A204.1 (cell line): ENCODE results near the gene ASXL2.
"Not testable (repeated sequence)": the region's sequence is repeated elsewhere in the genome, so short reads cannot be mapped to it uniquely, and the experiment has no call there.

ENCODE experiments used
- FAIRE-seq: peaks from 2 replicates; lab custom pipeline; 2012; peaks lifted over from hg19 to GRCh38; lab: Jason Lieb, UNC

Gene ASXL2

DNA sequence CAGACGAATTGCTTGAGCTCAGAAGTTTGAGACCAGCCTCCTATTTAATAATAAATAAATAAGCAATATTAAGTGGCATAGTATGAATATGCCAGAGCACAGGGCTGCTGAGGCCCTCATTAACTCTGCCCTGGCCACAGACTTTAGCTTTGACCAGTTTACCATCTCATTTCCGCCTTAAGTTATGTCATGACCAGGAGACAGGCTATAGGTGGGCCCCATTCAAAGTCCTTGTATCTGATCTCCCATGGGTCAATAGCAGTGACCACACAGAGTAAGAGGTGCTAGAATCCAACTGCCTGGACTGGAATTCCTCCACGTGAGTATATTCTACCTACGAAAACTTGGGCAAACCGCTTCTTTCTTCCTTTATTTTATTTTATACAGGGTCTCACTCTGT, 13.4 kb upstream of the ASXL2 start:
- FAIRE-seq = no peak

DNA sequence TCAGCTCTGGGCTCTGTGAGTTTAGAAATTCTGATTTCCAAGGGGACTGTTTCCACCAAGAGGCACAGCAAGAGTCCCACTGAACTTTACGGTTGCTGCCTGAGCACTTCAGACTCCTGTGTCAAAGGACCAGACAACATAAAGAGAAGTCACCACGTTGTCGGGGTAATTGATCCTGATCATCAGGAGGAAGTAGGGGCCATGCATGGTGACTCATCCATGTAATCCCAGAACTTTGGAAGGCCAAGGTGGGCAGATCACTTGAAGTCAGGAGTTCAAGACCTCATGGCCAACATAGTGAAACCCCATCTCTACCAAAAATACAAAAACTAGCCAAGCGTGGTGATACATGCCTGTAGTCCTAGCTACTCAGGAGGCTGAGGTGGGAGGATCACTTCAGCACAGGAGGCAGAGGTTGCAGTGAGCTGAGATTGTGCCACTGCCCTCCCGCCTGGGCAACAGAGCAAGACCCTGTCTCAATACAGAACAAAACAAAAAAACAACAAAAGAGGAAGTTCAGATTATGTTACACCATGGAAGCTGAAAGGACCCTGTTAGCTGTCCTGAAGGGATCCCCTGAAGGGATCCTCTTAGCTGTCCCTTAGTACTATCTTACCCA, 9.4 kb upstream of the ASXL2 start:
- FAIRE-seq = no peak

- no peak for FAIRE-seq
Measured at GRCh38 chr2:25885933-25886332, 7.6 kb upstream of the ASXL2 start.

GRCh38 chr2:25881764-25882163, 3.5 kb upstream of the ASXL2 start:
- FAIRE-seq = no peak

DNA sequence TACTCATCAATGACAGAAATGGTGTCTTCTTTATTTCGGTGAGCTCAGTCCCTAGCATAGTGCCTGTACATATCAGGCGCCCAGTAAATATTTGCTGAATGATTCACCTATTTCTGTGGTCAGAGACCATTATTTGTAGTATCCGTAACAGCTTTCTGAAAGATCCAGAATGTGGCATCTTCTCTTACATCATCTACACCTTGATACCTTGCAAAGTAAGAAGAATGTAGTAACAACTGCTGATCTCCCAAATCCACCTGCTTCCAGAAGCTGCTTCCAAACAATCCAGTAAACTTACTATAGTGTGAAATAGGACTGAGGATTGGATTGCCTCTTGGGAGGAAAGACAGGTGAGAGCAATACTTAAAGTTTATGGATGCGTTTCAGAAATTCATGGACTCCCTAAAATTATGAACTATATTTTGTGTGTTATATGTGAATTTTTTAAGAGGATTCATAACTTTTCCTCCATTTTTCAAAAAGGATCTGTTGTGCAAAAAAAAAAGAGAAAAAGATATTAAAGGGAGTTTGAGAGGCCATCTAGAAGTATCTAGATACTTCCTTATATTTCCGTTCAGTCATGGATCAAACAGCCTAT, 945 bp upstream of the ASXL2 start:
- no peak for FAIRE-seq

DNA sequence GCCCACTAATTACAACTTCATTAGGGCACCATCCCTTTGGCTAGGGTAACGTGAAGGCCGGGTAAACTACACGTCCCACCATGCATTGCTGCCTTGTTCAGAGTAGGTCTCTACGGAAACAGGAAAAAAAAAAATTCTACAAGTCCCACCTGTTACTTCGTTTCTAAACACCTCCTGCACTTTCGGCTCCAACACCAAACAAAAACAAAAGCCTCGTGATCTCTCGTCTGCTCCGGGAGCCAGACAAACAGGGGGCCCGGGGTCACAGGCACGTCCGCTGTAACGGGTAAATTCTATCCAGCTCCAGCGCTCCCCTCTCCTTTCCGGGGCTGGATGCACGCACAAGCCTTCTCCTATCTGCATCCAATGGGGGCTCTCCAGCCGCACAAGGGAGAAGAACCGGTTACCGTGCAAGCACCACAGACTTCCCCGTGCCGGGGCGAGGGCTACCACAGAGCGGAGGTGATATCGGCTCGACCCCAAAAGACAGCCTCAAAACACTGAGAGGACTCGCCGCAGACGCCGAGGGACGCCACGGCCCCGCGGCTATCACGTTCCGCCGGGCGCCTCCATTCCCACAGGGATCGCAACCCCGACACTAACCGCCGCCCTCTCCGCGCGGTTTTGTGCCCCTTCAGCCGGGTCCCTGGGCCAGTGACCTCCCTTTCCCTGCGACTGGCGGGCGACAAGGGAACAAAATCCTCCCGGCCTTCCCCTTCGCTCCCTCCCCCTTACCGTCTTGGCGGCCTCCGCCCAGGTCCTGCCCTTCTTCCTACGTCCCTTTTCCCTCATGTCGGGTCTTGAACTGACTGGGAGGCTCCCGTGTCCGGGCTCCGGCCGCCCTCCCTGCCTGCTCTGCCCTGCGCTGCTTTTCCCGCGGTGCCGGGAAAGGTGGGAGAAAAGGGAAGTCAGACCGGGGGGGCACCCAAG, 591 bp downstream of the ASXL2 start:
- FAIRE-seq = peak; percentile 30

DNA sequence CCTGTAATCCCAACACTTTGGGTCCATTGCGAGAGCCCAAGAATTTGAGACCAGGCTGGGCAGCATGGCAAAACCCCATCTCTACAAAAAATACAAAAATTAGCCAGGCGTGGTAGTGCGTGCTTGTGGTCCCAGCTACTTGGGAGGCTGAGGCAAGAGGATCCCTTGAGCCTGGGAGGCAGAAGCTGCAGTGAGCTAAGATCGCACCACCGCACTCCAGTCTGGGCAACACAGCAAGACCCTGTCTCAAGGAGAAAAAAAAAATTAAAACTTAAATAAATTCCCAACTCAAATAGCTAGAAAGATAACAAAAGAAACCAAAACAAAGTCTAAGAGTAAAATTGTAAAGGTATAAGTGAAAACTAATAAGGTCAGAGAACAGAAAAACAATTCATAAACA, 6.2 kb downstream of the ASXL2 start:
- FAIRE-seq = no peak

GRCh38 chr2:25867396-25868003, 10.8 kb downstream of the ASXL2 start:
- no peak for FAIRE-seq

GRCh38 chr2:25856377-25856776, 21.9 kb downstream of the ASXL2 start:
- no peak for FAIRE-seq

- FAIRE-seq = no peak
Measured at GRCh38 chr2:25855065-25855464, 23.2 kb downstream of the ASXL2 start.

DNA sequence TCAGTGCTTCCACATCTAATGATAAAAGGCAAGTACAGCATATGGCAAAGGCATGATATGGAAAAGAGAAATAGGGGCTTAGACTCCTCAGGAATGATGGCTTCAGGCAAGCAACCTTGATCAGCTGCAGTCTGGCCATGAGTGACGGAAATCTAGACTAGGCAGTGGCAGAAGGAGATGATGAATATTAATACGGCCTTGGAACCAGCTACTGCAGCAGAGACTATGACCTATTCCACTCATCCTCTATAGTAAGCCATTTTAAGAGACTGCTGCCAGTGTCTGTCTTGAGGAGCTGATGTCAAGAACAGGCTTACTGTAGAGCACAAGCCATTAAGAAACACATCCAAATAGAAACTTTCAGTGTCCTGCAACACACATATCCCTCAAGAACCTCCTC, 23.7 kb downstream of the ASXL2 start:
- FAIRE-seq = no peak

GRCh38 chr2:25853038-25853638, 25.1 kb downstream of the ASXL2 start:
- FAIRE-seq = no peak

DNA sequence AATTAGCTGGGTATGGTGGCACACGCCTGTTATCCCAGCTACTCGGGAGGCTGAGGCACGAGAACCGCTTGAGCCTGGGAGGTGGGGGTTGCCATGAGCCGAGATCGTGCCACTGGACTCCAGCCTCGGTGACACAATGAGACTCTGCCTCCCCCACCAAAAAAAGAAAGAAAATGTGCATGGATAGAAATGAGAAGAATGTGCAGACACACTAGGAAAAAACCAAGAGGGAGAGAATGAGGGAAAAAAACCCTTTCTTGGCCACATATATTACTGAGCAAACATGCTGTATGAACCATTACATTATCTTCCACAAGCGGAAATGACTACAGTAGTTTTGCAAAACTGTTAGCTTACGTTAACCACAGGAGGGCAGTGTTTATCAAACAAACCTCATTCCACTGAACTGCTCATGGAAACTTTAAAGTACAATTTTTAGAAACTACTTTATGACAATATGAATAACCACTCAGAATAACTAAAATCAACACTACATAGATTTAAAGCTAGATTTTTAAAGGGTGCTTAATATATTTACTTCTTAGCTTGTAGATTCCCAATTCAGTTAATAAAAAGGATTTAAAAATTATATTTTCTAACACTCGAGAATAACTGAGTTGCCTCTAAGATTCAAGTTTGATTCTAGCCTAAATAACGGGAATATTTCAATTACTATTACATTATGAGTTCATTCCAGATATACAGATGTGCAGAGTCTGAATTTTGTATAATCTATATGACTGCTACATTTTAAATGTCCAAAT, 26.4 kb downstream of the ASXL2 start:
- FAIRE-seq = peak; percentile 96

GRCh38 chr2:25850400-25850799, 27.9 kb downstream of the ASXL2 start:
- not testable (repeated sequence) for FAIRE-seq

- not testable (repeated sequence) for FAIRE-seq
Measured at GRCh38 chr2:25849350-25849749, 28.9 kb downstream of the ASXL2 start.

GRCh38 chr2:25845843-25846505, 32.3 kb downstream of the ASXL2 start:
- FAIRE-seq = no peak

DNA sequence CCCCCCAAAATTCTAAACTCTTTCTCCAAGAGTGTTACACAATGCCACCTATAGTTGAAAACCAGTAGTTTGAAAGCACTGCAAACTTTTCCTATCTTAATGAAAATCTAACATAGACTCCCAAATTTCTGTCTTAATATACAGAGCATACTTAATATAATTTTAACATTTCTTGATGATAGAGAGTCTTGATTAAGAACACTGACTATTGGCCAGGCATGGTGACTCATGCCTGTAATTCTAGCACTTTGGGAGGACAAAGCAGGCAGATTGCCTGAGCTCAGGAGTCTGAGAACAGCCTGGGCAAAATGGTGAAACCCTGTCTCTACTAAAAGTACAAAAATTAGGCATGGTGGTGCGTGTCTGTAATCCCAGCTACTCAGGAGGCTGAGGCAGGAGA, 34.2 kb downstream of the ASXL2 start:
- no peak for FAIRE-seq

- FAIRE-seq = no peak
Measured at GRCh38 chr2:25842155-25842554, 36.1 kb downstream of the ASXL2 start.

DNA sequence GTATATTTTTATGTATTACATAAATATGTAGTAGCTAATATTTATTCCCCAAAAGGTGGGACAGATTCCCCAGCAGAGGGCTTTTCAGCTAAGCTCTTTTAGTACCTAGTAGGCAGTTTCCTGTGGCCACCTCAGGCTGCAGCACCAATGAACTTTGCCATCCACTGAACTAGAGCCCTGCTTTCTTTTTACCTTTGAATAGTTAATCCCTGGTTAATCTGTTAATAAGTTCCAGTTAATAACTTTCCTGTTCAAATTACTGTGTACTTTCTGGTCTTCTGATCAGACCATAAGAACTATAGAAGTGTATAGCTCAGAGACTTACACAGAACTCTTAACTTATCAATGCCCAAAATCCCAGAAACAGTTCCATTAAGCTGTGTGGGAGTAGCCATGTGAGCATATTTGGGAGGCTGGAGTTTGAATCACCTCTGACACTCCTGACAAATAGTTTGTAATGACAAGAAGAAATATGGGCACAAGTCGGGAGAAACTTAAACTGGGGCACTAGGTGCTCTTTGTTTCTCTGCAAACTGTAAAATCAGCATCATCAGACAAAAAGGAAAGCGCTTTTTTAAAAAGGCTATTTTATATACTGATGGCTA, 40.0 kb downstream of the ASXL2 start:
- no peak for FAIRE-seq

- FAIRE-seq = no peak
Measured at GRCh38 chr2:25835906-25836305, 42.4 kb downstream of the ASXL2 start.

GRCh38 chr2:25833566-25833965, 44.7 kb downstream of the ASXL2 start:
- FAIRE-seq = no peak
